Effector CD8-positive, alpha-beta T cell (primary cell): Measurements from ENCODE around the gene PELO.

Source experiments
- DNase-seq: peaks from one replicate; lab custom pipeline; 2025; lab: John Stamatoyannopoulos, UW

The PELO gene

DNA sequence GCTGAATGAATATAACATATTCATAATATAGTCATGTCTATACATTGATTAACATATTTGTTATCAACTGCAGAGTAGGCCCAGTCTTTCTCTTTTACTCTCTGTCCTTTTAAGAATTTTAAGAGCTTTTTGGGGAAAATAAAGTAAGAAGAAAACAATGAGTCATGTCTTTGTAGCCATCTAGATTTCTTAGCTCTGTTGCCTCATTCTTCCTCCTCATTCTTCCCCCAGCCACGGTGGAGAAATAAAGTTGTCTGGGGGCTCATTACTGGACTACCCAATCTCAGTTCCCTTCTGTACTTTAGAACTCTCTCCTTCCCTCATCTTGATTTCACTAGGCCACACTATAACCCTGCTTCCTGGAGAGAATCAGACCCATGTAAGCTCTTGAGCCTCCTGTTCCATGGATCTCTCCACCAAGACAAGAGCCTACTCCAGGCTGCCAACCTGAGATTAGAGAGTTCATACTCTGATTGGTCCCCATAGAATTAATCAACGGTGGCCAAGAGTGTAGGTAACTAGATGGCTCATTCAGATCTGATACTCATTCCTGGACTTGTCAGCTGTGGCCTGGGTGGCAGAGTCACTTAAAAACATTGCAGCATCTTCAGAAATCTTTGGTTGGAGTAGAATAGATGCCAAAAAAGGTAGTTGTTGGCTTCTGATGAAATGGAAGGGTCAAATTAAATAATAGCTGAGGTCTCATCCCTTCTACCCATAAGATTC, 44.2 kb downstream of the PELO start:
- no peak for DNase-seq

DNA sequence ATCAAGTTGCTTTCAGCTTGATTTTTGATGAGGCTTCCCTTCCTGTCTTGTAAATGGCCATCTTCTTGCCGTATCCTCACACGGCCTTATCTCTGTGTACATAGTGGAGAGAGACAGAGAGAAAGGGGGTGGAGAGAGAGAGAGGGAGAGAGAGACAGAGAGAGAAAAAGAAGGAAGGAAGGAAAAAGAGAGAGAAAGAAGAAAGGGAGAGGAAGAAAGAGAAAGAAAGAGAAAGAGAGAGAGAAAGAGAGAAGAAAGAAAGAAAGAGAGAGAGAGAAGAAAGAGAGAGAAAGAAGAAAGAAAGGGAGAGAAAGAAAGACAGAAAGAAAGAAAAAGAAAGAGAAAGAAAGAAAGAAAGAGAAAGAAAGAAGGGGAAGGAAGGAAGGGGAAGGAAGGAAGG, 46.6 kb downstream of the PELO start:
- DNase-seq: no peak

DNA sequence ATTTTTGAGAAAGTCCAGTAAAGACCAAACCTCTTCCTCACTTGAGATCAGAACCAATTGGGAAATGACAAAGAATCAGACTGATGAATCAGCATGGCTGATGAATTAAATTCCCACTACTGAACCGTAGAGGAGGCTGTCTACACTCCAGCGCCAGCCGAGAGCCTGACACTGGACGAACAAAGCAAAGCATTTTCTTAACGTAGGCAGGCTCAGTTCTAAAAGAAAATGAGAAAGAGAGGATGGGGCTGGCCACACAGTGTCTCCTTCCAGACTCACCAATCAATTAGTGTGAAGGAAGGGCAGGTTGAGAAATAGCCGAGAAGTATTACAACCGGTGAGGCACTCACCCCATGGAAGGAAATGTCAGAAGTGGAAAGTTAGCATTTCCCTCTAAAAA, 49.4 kb downstream of the PELO start:
- DNase-seq: no peak
